IMR-90 (cell line): ENCODE data around the gene NQO2. TPM values are rescaled to one million over a fixed set of nuclear protein-coding genes. Genes with fewer than 3 reads are reported as not detected.

Source experiments
- ATAC-seq: fragments of 200-7000 bp; cut with Tn5 transposase; 2 replicates; pipeline ENCODE4 v1.9.1; 2020; ENCODE audit warnings: low read depth, mild to moderate bottlenecking, moderate library complexity
- BruUV-seq: library from RNA; stranded (reverse); fragments of 400-500 nt; replicated peaks from 2 replicates; lab custom pipeline; 2021; lab: Mats Ljungman, UMichigan
- CTCF ChIA-PET: fragments of 300-600 bp; formaldehyde crosslinking; extraction: SDS; loops from one replicate; lab custom pipeline; 2021; ENCODE audit warnings: antibody characterized with exemption; lab: Yijun Ruan, JAX
- POLR2A ChIA-PET: fragments of 300-600 bp; sonication (Branson Sonifier 250); formaldehyde crosslinking; loops from one replicate; lab custom pipeline; 2022; ENCODE audit warnings: antibody characterized with exemption; ENCODE audit not compliant: unreplicated experiment; lab: Charles Lee
- DNase-seq: peaks from one replicate; pipeline ENCODE4 v3.0.0; 2013
- H2AFZ ChIP-seq: replicated peaks from 2 replicates; pipeline ENCODE3; 2013; ENCODE audit warnings: low read length, mild to moderate bottlenecking; ENCODE audit not compliant: poor library complexity
- H2AK5ac ChIP-seq: 2 replicates; pipeline ENCODE4 v1.6.1; 2013; ENCODE audit warnings: low read depth, low read length, inconsistent platforms
- H2AK9ac ChIP-seq: replicated peaks from 2 replicates; pipeline ENCODE3; 2013; ENCODE audit warnings: mild to moderate bottlenecking, low read depth, low read length, moderate library complexity; ENCODE audit not compliant: poor library complexity
- H2BK120ac ChIP-seq: 2 replicates; pipeline ENCODE4 v1.6.1; 2013; ENCODE audit warnings: low read depth, low read length, inconsistent platforms
- H2BK15ac ChIP-seq: 3 replicates; pipeline ENCODE4 v1.6.1; 2013; ENCODE audit warnings: low read depth, low read length, inconsistent platforms
- H2BK20ac ChIP-seq: 2 replicates; pipeline ENCODE4 v1.6.1; 2013; ENCODE audit warnings: low read depth, mild to moderate bottlenecking, inconsistent platforms, low read length, moderate library complexity
- H2BK5ac ChIP-seq: 2 replicates; pipeline ENCODE4 v1.6.1; 2013; ENCODE audit warnings: mild to moderate bottlenecking, low read depth, low read length, inconsistent platforms; ENCODE audit not compliant: poor library complexity, severe bottlenecking
- H3K14ac ChIP-seq: replicated peaks from 2 replicates; pipeline ENCODE4 v1.6.1; 2013; ENCODE audit warnings: low read depth, low read length, inconsistent platforms
- H3K18ac ChIP-seq: 2 replicates; pipeline ENCODE4 v1.6.1; 2013; ENCODE audit warnings: low read depth, low read length, control low read depth
- H3K23ac ChIP-seq: 2 replicates; pipeline ENCODE4 v1.6.1; 2013; ENCODE audit warnings: low read depth, low read length, inconsistent platforms
- H3K27ac ChIP-seq: 2 replicates; pipeline ENCODE4 v1.5.1; 2013; ENCODE audit warnings: mild to moderate bottlenecking, control low read depth, low read length; ENCODE audit not compliant: insufficient read depth
- H3K27me3 ChIP-seq: 2 replicates; pipeline ENCODE4 v1.6.1; 2013; ENCODE audit warnings: low read length; ENCODE audit not compliant: control insufficient read depth, insufficient read depth
- H3K36me3 ChIP-seq: 2 replicates; pipeline ENCODE4 v1.6.1; 2013; ENCODE audit warnings: low read length, mixed read lengths; ENCODE audit not compliant: control insufficient read depth, insufficient read depth
- H3K4ac ChIP-seq: 2 replicates; pipeline ENCODE4 v1.6.1; 2013; ENCODE audit warnings: low read depth, low read length, inconsistent platforms
- H3K4me1 ChIP-seq: 2 replicates; pipeline ENCODE4 v1.6.1; 2013; ENCODE audit warnings: low read length, mixed read lengths; ENCODE audit not compliant: control insufficient read depth, insufficient read depth
- H3K4me2 ChIP-seq: 2 replicates; pipeline ENCODE4 v1.6.1; 2013; ENCODE audit warnings: low read depth, mild to moderate bottlenecking, control low read depth, low read length, moderate library complexity
- H3K4me3 ChIP-seq: 2 replicates; pipeline ENCODE4 v1.5.1; 2013; ENCODE audit warnings: low read depth, mild to moderate bottlenecking, control low read depth, low read length, moderate library complexity; ENCODE audit not compliant: insufficient read depth
- H3K56ac ChIP-seq: 2 replicates; pipeline ENCODE4 v1.6.1; 2013; ENCODE audit warnings: low read length, inconsistent platforms; ENCODE audit not compliant: insufficient read depth; ENCODE audit errors: extremely low read depth
- H3K79me1 ChIP-seq, 2 experiments: 2 replicates each; pipeline ENCODE4 v1.6.1; 2013; ENCODE audit warnings: low read length in 2 of 2, inconsistent platforms in 1 of 2, low read depth in 1 of 2
- H3K9ac ChIP-seq: 2 replicates; pipeline ENCODE4 v1.6.1; 2013; ENCODE audit warnings: low read depth, low read length, control low read depth
- H3K9me1 ChIP-seq: 2 replicates; pipeline ENCODE4 v1.6.1; 2013; ENCODE audit warnings: low read length, inconsistent platforms; ENCODE audit not compliant: insufficient read depth
- H3K9me3 ChIP-seq: 2 replicates; pipeline ENCODE4 v1.6.1; 2013; ENCODE audit warnings: low read length; ENCODE audit not compliant: control insufficient read depth, insufficient read depth
- H4K20me1 ChIP-seq: 2 replicates; pipeline ENCODE4 v1.6.1; 2013; ENCODE audit warnings: low read length, inconsistent platforms; ENCODE audit not compliant: insufficient read depth
- H4K5ac ChIP-seq: 2 replicates; pipeline ENCODE4 v1.6.1; 2013; ENCODE audit warnings: mild to moderate bottlenecking, low read depth, low read length, control low read depth
- H4K8ac ChIP-seq, 2 experiments: 2 replicates each; pipeline ENCODE4 v1.6.1; 2013; ENCODE audit warnings: low read depth in 2 of 2, low read length in 2 of 2, control low read depth in 1 of 2, inconsistent platforms in 1 of 2
- H4K91ac ChIP-seq: 2 replicates; pipeline ENCODE4 v1.6.1; 2013; ENCODE audit warnings: low read depth, low read length, inconsistent platforms; ENCODE audit not compliant: insufficient read depth
- RFX5 ChIP-seq: IDR thresholded peaks from 2 replicates; pipeline ENCODE4 v1.8.0; 2012; ENCODE audit warnings: low read depth, mild to moderate bottlenecking, low read length, moderate library complexity
- WGBS, 2 experiments: methylation state at CpG; one replicate each; pipeline versions ENCODE4 v1.1.5 to v1.1.7; 2013; ENCODE audit warnings: missing lambda C conversion rate in 2 of 2; ENCODE audit not compliant: insufficient read length in 1 of 2; ENCODE audit errors: extremely low coverage in 2 of 2; 5-methylcytosine and 5-hydroxymethylcytosine counted together
- dilution Hi-C: fragments of 300-500 bp; cut with HindIII; formaldehyde crosslinking; loops from one replicate; pipeline ENCODE4 v1.14.3; 2018; ENCODE audit warnings: low sequenced_read_pairs; ENCODE audit not compliant: unreplicated experiment
- in situ Hi-C: fragments of 300-500 bp; cut with MboI; formaldehyde crosslinking; loops from 3 replicates; pipeline ENCODE4 v1.14.3; 2019; ENCODE audit warnings: low sequenced_read_pairs, inconsistent platforms, mixed read lengths
- intact Hi-C: fragments of 100-400 bp; cut with micrococcal nuclease; formaldehyde crosslinking; loops from 2 replicates; pipeline ENCODE4 v1.10.0; 2022
- polyA plus RNA-seq, 3 experiments: library from polyadenylated mRNA; depleted of rRNA; stranded (reverse); fragments of >200 nt; gene quantifications; 2 replicates each; pipeline ENCODE4 v1.2.3, GENCODE V29; 2012; ENCODE audit warnings: low replicate concordance in 1 of 3
- total RNA-seq: library from RNA; depleted of rRNA; stranded (reverse); fragments of >200 nt; gene quantifications from 2 replicates; pipeline ENCODE4 v1.2.3, GENCODE V29; 2012

NQO2 gene
- total and polyA plus RNA-seq, 2 of the 4 experiments (the other 2 are of a cell fraction), result 42.5 to 72.1 TPM

DNA sequence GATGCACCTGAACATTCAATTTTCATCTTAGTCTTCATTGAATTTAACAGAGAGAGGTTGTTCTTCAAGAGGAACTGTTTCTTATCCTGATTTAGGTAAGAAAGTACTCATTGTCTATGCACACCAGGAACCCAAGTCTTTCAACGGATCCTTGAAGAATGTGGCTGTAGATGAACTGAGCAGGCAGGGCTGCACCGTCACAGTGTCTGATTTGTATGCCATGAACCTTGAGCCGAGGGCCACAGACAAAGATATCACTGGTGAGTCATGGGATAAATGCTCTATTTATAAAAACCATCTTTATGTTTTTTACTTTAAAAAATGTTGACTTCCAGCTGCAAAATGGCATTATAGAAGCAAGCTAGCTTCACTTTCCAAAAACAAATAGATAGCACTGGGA is 10.2 kb downstream of the NQO2 start:
- H2BK20ac ChIP-seq, result no peak overlapping the region
- H3K27ac ChIP-seq, result no peak overlapping the region
- no peaks in the 10 kb centered on the region for H4K20me1 ChIP-seq
- H3K4me2 ChIP-seq, result no peak overlapping the region
- in situ Hi-C loops, result loop anchor here (5.0 kb wide), 1 partner anchor 37 kb away; no protein-coding TSS in a partner anchor
- DNase-seq, result peak; percentile 41
- no peak overlapping the region for H2AK5ac ChIP-seq
- no peak overlapping the region for H3K14ac ChIP-seq
- H3K23ac ChIP-seq, result no peak overlapping the region
- no peak overlapping the region for H3K9ac ChIP-seq
- no peak overlapping the region for H3K18ac ChIP-seq
- H2BK120ac ChIP-seq, result no peak overlapping the region
- H2BK15ac ChIP-seq, result no peak overlapping the region
- intact Hi-C loops, result loop anchor here (1.0 kb wide), 1 partner anchor 8 kb away; no protein-coding TSS in a partner anchor
- ChIA-PET POLR2A (no interaction called here), CTCF (interaction anchor here (1.0 to 1.3 kb wide), 2 partner anchors 8 to 9 kb away, joined by 4 to 5 read pairs; no protein-coding TSS in a partner anchor)
- H2AK9ac ChIP-seq, result no peak overlapping the region
- dilution Hi-C loops, result no loop called here
- no peak for TF ChIP-seq RFX5
- no peak overlapping the region for H4K5ac ChIP-seq
- peaks cover 36% of the 10 kb centered on the region for H3K36me3 ChIP-seq
- 0 out of 4 replicates have a peak, but pooled peaks cover 0 to 3% of the 10 kb centered on the region in 2 experiments for H3K79me1 ChIP-seq
- peaks cover 5% of the 10 kb centered on the region for H3K9me3 ChIP-seq
- no peak overlapping the region for H2AFZ ChIP-seq
- no peak overlapping the region for H2BK5ac ChIP-seq
- H3K56ac ChIP-seq, result no peak overlapping the region
- BruUV-seq, result no TSS peak
- peak; percentile 83 for ATAC-seq
- H4K91ac ChIP-seq, result no peak overlapping the region
- no peak overlapping the region for H3K4me3 ChIP-seq
- no peaks in the 10 kb centered on the region for H3K27me3 ChIP-seq
- peaks cover 9% of the 10 kb centered on the region for H3K9me1 ChIP-seq
- WGBS, 2 experiments, result no CpG with 5 or more reads among the region's 3 CpGs
- no peak overlapping the region for H3K4ac ChIP-seq
- H4K8ac ChIP-seq, result no peak overlapping the region
- 0 out of 2 replicates have a peak, but pooled peaks cover 3% of the 10 kb centered on the region for H3K4me1 ChIP-seq
